Muscle layer of duodenum (tissue), 2 donors: ENCODE measurements around the gene PTPN21.

Experiments used
- H3K27ac ChIP-seq: one replicate; pipeline ENCODE4 v1.7.0; 2013; ENCODE audit warnings: mild to moderate bottlenecking, low read length
- H3K27me3 ChIP-seq: one replicate; pipeline ENCODE4 v1.7.0; 2013; ENCODE audit warnings: low read depth, mild to moderate bottlenecking, control low read depth, low read length
- H3K36me3 ChIP-seq, 2 donors: one replicate each; pipeline ENCODE4 v1.7.0; 2013; ENCODE audit warnings: low read length in 2 of 2, control low read depth in 1 of 2, mild to moderate bottlenecking in 1 of 2; ENCODE audit not compliant: insufficient read depth in 2 of 2, control insufficient read depth in 1 of 2
- H3K4me1 ChIP-seq, 2 donors: one replicate each; pipeline ENCODE4 v1.7.0; 2013; ENCODE audit warnings: low read length in 2 of 2, mild to moderate bottlenecking in 2 of 2, control low read depth in 1 of 2, moderate library complexity in 1 of 2; ENCODE audit not compliant: insufficient read depth in 2 of 2, control insufficient read depth in 1 of 2
- H3K4me3 ChIP-seq, 2 donors: one replicate each; pipeline ENCODE4 v1.7.0; 2013; ENCODE audit warnings: low read length in 2 of 2, low read depth in 1 of 2, mild to moderate bottlenecking in 1 of 2
- H3K9me3 ChIP-seq, 2 donors: one replicate each; pipeline ENCODE4 v1.7.0; 2013; ENCODE audit warnings: low read length in 2 of 2, control low read depth in 1 of 2, mild to moderate bottlenecking in 1 of 2; ENCODE audit not compliant: control insufficient read depth in 1 of 2
- donor health status: healthy.

Gene PTPN21

DNA sequence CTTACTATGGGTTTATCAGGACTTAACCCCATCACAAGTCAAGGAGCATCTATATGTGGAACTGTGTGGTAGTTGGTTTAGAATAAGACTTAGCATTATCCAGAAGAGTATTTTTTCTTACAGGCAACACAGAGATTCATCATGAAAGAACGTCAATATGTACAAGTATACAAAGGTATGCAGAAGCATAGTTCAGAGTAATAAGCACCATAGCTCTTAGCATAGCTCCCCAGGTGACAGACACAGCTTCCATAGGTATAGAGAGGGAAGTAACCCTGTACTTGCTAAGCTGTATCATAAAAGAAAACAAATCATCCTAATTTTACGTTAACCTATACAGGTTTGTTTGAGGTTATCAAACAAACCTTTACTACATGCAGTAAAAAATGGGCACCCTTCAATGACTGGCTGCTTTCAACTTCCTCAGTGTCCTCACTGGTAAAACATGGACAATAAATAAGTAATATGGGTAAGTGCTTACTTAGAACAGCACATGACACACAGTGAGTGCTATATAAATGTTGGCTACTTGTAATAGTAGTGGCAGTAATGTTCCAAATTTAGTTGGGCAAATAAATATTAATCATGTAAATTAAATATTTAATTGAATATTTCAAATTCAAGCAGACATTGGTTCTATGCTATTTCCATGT lies 50.9 kb downstream of the PTPN21 start:
- Histone ChIP-seq H3K36me3 (peaks cover 29 to 51% of the 10 kb centered on the region in 2 donors), H3K9me3 (no peaks in the 10 kb centered on the region), H3K27me3 (no peaks in the 10 kb centered on the region), H3K4me1 (no peaks in the 10 kb centered on the region), H3K4me3 (no peak overlapping the region), H3K27ac (no peak overlapping the region)

DNA sequence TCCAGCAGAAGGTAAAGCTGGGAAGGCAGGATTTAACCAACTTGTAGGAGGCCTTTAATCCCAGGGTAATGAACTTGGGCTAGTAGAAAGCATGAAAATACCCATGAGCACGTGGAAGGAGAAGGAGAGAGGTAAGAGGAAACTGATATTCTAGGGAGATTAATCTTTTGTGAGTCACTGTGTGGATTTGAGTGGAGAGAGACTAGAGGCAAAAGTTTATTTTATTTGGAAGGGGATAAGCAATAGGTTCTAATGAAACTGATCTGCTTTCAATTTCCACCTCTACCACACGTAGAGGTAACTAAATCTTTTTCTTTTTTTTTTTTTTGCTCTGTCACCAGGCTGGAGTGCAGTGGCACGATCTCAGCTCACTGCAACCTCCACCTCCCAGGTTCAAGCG lies 52.1 kb downstream of the PTPN21 start:
- H3K27me3 ChIP-seq, result no peaks in the 10 kb centered on the region
- H3K27ac ChIP-seq, result no peak overlapping the region
- no peaks in the 10 kb centered on the region for H3K4me1 ChIP-seq
- H3K9me3 ChIP-seq, result no peaks in the 10 kb centered on the region
- no peak overlapping the region for H3K4me3 ChIP-seq
- peaks cover 29 to 51% of the 10 kb centered on the region in 2 donors for H3K36me3 ChIP-seq

DNA sequence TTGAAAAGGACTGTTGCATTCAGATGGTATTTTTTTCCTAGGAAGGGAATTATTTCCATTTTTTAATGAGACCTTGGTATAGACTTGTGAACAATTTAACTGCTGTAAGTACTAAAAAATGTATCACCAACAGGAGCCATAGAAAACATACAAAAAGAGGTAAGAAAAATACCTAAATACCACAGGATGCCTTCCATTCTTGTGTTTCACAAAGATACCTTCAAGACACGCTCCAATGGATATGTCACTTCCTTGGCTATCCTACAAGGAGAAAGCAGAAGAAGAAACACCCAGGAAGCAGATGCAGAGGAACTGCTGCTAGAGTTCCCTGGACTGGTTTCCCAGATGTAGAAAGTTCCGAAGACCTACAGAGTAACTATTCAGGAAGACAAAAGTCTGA lies 54.2 kb downstream of the PTPN21 start:
- Histone ChIP-seq H3K4me3 (no peak overlapping the region), H3K9me3 (no peaks in the 10 kb centered on the region), H3K4me1 (no peaks in the 10 kb centered on the region), H3K27me3 (no peaks in the 10 kb centered on the region), H3K36me3 (peaks cover 40 to 58% of the 10 kb centered on the region in 2 donors), H3K27ac (no peak overlapping the region)

DNA sequence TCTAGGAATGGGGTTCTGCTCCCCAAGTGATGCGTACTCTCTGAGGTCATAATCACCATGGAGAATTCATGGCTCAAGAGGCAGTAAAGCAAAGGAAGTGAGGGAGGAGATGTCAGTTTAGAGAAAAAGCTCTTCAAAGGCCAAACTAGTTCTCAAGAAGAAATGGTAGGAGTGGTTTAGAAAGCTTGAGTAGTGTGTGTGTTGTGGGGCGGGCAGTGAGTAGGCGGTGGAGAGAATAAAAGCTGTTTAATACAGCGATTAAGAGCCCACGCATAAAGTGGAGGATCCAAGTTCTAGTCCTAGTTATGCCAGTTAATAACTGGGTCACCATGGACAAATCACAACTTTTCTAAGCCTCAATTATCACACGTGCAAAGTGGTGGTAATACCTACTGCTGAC lies 55.6 kb downstream of the PTPN21 start:
- Histone ChIP-seq H3K4me3 (no peak overlapping the region), H3K4me1 (no peaks in the 10 kb centered on the region), H3K9me3 (no peaks in the 10 kb centered on the region), H3K36me3 (peaks cover 36 to 62% of the 10 kb centered on the region in 2 donors), H3K27me3 (no peaks in the 10 kb centered on the region), H3K27ac (no peak overlapping the region)

DNA sequence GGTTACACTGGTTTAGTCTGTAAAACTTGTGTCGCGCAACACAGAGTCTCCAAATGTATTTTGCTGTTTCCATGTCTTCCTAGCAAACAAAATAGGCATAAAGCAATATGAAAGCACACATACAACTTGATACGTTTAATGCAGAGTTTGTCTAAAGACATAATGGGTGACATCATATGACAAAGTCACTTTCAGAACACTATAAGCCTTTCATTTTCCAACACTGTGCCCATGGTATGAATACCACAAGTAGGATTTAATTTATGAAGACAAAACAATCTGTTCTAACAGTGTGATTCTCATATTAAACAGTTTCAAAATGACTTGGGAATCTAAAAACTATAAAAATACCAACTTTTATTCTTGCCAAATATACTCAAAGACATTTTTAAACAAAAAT lies 58.4 kb downstream of the PTPN21 start:
- Histone ChIP-seq H3K27ac (no peak overlapping the region), H3K4me1 (peaks cover 0 to 4% of the 10 kb centered on the region in 2 donors), H3K27me3 (no peaks in the 10 kb centered on the region), H3K9me3 (no peaks in the 10 kb centered on the region), H3K4me3 (no peak overlapping the region), H3K36me3 (peaks cover 31 to 54% of the 10 kb centered on the region in 2 donors)

- Histone ChIP-seq H3K36me3 (peaks cover 20 to 46% of the 10 kb centered on the region in 2 donors), H3K27ac (no peak overlapping the region)
Measured at GRCh38 chr14:88493392-88494185, 61.2 kb downstream of the PTPN21 start.

DNA sequence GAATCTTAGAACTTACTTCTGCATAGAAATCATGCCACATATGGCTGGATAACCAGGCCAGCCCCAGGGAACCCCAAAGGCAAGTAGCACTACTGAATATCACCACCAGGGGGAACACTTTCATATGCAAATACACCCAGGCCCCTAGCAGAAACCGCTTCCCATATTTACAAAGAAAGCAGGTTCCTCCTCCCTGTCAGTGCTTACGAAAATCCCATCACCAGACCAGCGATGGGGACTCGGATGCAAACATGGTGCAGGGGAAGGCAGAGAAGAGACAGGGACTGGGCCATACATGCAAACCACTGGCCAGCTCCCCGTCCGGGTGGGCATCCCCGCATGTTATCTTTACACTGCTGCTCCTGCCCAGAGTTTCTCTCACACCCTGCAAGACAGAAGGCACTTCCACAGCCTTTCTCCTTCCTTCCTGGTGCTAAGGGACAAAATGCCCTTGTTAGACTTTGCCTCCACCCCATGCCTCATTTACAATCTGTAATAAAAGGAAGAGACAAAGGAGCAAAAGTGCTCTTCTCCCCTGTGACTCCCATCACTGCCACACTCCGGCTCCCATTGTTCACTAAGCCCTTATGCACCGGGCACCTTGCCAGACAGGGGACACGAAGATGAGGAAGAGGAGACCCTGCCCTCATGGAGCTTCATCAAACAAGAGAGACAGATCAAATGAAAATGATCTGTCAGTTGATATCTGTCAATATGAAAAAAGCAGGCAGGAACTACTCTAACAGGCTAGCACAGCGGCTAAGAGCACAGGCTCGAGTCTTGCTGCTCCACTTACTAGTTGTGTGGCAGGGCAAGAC lies 62.3 kb downstream of the PTPN21 start:
- Histone ChIP-seq H3K27ac (no peak overlapping the region), H3K4me1 (peaks cover 0 to 4% of the 10 kb centered on the region in 2 donors), H3K9me3 (no peaks in the 10 kb centered on the region), H3K4me3 (no peak overlapping the region), H3K27me3 (no peaks in the 10 kb centered on the region), H3K36me3 (peaks cover 28 to 53% of the 10 kb centered on the region in 2 donors)

More at GRCh38 chr14:88493392-88494185, 61.2 kb downstream of the PTPN21 start:
- peaks cover 0 to 4% of the 10 kb centered on the region in 2 donors for H3K4me1 ChIP-seq
- no peak overlapping the region for H3K4me3 ChIP-seq
- no peaks in the 10 kb centered on the region for H3K9me3 ChIP-seq
- no peaks in the 10 kb centered on the region for H3K27me3 ChIP-seq

DNA sequence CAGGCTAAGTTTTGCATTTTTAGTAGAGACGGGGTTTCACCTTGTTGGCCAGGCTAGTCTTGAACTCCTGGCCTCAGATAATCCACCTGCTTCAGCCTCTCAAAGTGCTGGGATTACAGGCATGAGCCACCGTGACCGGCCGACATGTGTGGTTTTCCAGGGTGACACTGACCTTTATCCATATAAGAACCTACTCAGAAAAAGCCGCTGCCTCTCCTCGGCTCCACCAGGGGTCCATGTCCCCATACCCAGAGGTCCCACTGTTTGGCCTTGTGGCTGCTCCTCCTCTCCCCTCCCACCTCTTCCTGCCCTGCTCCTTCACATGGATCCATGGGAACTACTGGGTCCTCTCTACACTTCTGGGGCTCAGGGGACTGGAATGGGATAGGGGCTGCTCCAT lies 64.6 kb downstream of the PTPN21 start:
- H3K27me3 ChIP-seq, result no peaks in the 10 kb centered on the region
- H3K9me3 ChIP-seq, result no peaks in the 10 kb centered on the region
- peaks cover 15 to 36% of the 10 kb centered on the region in 2 donors for H3K36me3 ChIP-seq
- peaks cover 0 to 4% of the 10 kb centered on the region in 2 donors for H3K4me1 ChIP-seq
- H3K27ac ChIP-seq, result no peak overlapping the region
- no peak overlapping the region for H3K4me3 ChIP-seq

DNA sequence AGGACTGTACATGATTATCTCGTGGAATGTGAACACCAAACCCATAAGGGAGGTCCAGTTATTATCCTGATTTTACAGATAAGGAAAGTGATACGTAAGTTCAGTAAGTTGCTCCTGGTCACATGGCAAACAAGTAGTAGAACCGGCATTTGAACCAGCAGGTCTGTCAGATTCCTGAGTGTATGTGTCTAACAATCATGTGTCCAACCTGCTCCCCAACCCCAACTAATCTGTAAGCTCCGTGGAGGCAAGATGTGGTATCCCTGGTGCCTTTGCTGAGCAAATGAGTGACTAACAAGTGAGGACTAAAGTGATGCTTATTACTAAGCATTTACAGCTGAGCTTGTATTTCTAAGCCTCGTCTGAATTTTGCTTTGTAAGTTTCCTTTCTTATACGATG lies 65.9 kb downstream of the PTPN21 start:
- Histone ChIP-seq H3K27ac (no peak overlapping the region), H3K4me1 (peaks cover 0 to 4% of the 10 kb centered on the region in 2 donors), H3K36me3 (peaks cover 15 to 37% of the 10 kb centered on the region in 2 donors), H3K4me3 (no peak overlapping the region), H3K27me3 (no peaks in the 10 kb centered on the region), H3K9me3 (no peaks in the 10 kb centered on the region)

GRCh38 chr14:88488081-88488480 lies 66.7 kb downstream of the PTPN21 start:
- peaks cover 11 to 33% of the 10 kb centered on the region in 2 donors for H3K36me3 ChIP-seq
- H3K27ac ChIP-seq, result no peak overlapping the region
- H3K4me3 ChIP-seq, result no peak overlapping the region
- H3K27me3 ChIP-seq, result no peaks in the 10 kb centered on the region
- H3K9me3 ChIP-seq, result no peaks in the 10 kb centered on the region
- peaks cover 0 to 4% of the 10 kb centered on the region in 2 donors for H3K4me1 ChIP-seq

- no peaks in the 10 kb centered on the region for H3K9me3 ChIP-seq
- H3K4me1 ChIP-seq, result peaks cover 0 to 3% of the 10 kb centered on the region in 2 donors
- H3K36me3 ChIP-seq, result peaks cover 23 to 45% of the 10 kb centered on the region in 2 donors
- no peak overlapping the region for H3K4me3 ChIP-seq
- no peaks in the 10 kb centered on the region for H3K27me3 ChIP-seq
- no peak overlapping the region for H3K27ac ChIP-seq
Measured at GRCh38 chr14:88482524-88482923, 72.3 kb downstream of the PTPN21 start.
